ENCODE measurements around the gene PIGR. TPM values are rescaled to one million over a fixed set of nuclear protein-coding genes. Genes with fewer than 3 reads are reported as not detected.

The PIGR gene
- total and polyA plus RNA-seq, 2 of the 8 experiments (the other 6 are each of a cell fraction or from before 2014, with no cell fraction given), result not detected

DNA sequence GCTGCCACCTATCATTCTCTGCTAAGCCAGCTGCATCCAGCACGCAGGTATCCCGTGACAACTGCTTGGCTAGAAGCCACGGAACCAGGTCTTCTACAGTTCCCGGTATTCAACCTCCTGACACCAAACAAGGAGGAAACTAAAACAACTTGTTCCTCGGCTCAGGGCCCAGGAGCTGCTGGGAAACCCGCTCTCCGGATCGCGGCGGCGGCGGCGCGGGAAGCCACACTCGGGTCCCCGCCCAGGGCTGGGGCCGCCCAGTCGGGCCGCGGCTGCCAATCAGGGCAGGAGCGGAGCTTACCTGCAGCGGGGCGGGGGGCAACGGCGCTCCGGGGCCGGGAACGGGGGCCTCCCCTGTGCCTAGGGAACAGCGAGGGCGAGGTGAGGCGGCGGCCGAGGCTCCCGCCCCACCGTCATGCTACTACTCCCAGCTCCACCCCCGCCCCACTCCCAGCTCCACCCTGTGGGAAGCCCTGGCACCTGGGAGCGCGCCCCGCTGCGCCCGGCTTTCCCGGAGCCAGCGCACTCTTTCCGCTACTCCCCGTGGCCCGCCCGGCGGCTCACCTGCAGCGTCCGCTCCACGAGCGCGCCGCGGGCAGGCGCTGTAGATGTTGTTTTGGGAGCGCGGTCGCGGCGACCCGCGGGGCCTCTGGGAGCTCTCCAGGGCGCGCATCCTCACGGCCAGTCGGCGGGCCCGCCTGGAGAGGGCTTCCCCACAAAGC, 36.9 kb downstream of the PIGR start (continued):
- TF ChIP-seq, protein P1, sequence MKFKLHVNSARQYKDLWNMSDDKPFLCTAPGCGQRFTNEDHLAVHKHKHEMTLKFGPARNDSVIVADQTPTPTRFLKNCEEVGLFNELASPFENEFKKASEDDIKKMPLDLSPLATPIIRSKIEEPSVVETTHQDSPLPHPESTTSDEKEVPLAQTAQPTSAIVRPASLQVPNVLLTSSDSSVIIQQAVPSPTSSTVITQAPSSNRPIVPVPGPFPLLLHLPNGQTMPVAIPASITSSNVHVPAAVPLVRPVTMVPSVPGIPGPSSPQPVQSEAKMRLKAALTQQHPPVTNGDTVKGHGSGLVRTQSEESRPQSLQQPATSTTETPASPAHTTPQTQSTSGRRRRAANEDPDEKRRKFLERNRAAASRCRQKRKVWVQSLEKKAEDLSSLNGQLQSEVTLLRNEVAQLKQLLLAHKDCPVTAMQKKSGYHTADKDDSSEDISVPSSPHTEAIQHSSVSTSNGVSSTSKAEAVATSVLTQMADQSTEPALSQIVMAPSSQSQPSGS (IDR thresholded peaks at IDR 0.05; ENCODE audit: low read length), result no peak
- TF ChIP-seq EP300 (IDR thresholded peaks at IDR 0.05; ENCODE audit: borderline replicate concordance in 1 of 2, low read depth in 2 of 2, low read length in 2 of 2) (no peak), SIX5 (IDR thresholded peaks at IDR 0.05; ENCODE audit: low read depth, low read length) (no peak), SUZ12 (IDR thresholded peaks at IDR 0.05; ENCODE audit: low read length) (0 out of 2 replicates have a peak, but pooled peaks have one; percentile 42), MAFK (IDR thresholded peaks at IDR 0.05; ENCODE audit: low read depth, low read length) (no peak), FOSL1 (IDR thresholded peaks at IDR 0.05; ENCODE audit: insufficient read depth, low read depth, low read length) (no peak), ASH2L (IDR thresholded peaks at IDR 0.05; ENCODE audit: low read length) (peak; percentile 81)
- TF ChIP-seq, protein P2, sequence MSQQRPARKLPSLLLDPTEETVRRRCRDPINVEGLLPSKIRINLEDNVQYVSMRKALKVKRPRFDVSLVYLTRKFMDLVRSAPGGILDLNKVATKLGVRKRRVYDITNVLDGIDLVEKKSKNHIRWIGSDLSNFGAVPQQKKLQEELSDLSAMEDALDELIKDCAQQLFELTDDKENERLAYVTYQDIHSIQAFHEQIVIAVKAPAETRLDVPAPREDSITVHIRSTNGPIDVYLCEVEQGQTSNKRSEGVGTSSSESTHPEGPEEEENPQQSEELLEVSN (IDR thresholded peaks at IDR 0.05), result peak; percentile 56
